H9 (cell line): Measurements from ENCODE around the gene CASP4. TPM values are rescaled to one million over a fixed set of nuclear protein-coding genes. Genes with fewer than 3 reads are reported as not detected.

Source experiments
- DNase-seq: peaks from one replicate; pipeline ENCODE4 v3.0.0-alpha.2; 2017
- H2AFZ ChIP-seq: one replicate; pipeline ENCODE4 v1.6.1; 2013; ENCODE audit warnings: mild to moderate bottlenecking, low read length, control low read depth, moderate library complexity
- H2AK5ac ChIP-seq: 2 replicates; pipeline ENCODE4 v1.6.1; 2013; ENCODE audit warnings: low read length, control low read depth, mixed read lengths; ENCODE audit not compliant: insufficient read length
- H2BK120ac ChIP-seq: one replicate; pipeline ENCODE4 v1.6.1; 2013; ENCODE audit warnings: low read depth, mild to moderate bottlenecking, low read length, control low read depth, inconsistent platforms; ENCODE audit not compliant: poor library complexity, severe bottlenecking
- H2BK12ac ChIP-seq: 2 replicates; pipeline ENCODE4 v1.6.1; 2013; ENCODE audit warnings: low read length, control low read depth, mixed read lengths, low read depth; ENCODE audit not compliant: insufficient read length
- H2BK15ac ChIP-seq: 2 replicates; pipeline ENCODE4 v1.6.1; 2013; ENCODE audit warnings: low read depth, low read length, control low read depth
- H2BK20ac ChIP-seq: one replicate; pipeline ENCODE4 v1.6.1; 2013; ENCODE audit warnings: low read depth, mild to moderate bottlenecking, low read length, control low read depth, inconsistent platforms; ENCODE audit not compliant: poor library complexity, severe bottlenecking
- H2BK5ac ChIP-seq: 2 replicates; pipeline ENCODE4 v1.6.1; 2013; ENCODE audit warnings: low read length, control low read depth, mixed read lengths; ENCODE audit not compliant: insufficient read length
- H3K14ac ChIP-seq: 2 replicates; pipeline ENCODE4 v1.6.1; 2013; ENCODE audit warnings: low read length, control low read depth; ENCODE audit not compliant: insufficient read depth
- H3K18ac ChIP-seq: 2 replicates; pipeline ENCODE4 v1.6.1; 2013; ENCODE audit warnings: low read depth, mild to moderate bottlenecking, mixed read lengths, low read length, control low read depth; ENCODE audit not compliant: insufficient read length
- H3K23ac ChIP-seq: 2 replicates; pipeline ENCODE4 v1.6.1; 2013; ENCODE audit warnings: low read length, control low read depth, mixed read lengths, low read depth; ENCODE audit not compliant: insufficient read length
- H3K23me2 ChIP-seq: 2 replicates; pipeline ENCODE4 v1.6.1; 2013; ENCODE audit warnings: low read depth, mild to moderate bottlenecking, mixed read lengths, low read length, control low read depth; ENCODE audit not compliant: insufficient read length, poor library complexity, severe bottlenecking
- H3K27ac ChIP-seq: 2 replicates; pipeline ENCODE4 v1.5.1; 2013; ENCODE audit warnings: low read length, control low read depth, mixed read lengths, low read depth; ENCODE audit not compliant: insufficient read length
- H3K27me3 ChIP-seq: 2 replicates; pipeline ENCODE4 v1.6.1; 2013; ENCODE audit warnings: low read length, control low read depth, inconsistent platforms; ENCODE audit not compliant: insufficient read depth
- H3K4ac ChIP-seq: 2 replicates; pipeline ENCODE4 v1.6.1; 2013; ENCODE audit warnings: low read depth, mild to moderate bottlenecking, control low read depth, inconsistent platforms, low read length, moderate library complexity
- H3K4me1 ChIP-seq: 2 replicates; pipeline ENCODE4 v1.6.1; 2013; ENCODE audit warnings: low read length, control low read depth, inconsistent platforms; ENCODE audit not compliant: insufficient read depth
- H3K4me2 ChIP-seq: 2 replicates; pipeline ENCODE4 v1.6.1; 2013; ENCODE audit warnings: low read length, control low read depth, mixed read lengths; ENCODE audit not compliant: insufficient read length, insufficient read depth
- H3K56ac ChIP-seq: 2 replicates; pipeline ENCODE4 v1.6.1; 2013; ENCODE audit warnings: low read depth, mild to moderate bottlenecking, mixed read lengths, low read length, control low read depth; ENCODE audit not compliant: insufficient read length
- H3K79me1 ChIP-seq: 2 replicates; pipeline ENCODE4 v1.6.1; 2013; ENCODE audit warnings: low read depth, mild to moderate bottlenecking, moderate library complexity, low read length, control low read depth, inconsistent platforms; ENCODE audit not compliant: insufficient read depth, poor library complexity, severe bottlenecking
- H3K79me2 ChIP-seq: 2 replicates; pipeline ENCODE4 v1.6.1; 2013; ENCODE audit warnings: low read length, control low read depth, inconsistent platforms; ENCODE audit not compliant: insufficient read depth
- H3K9ac ChIP-seq: 2 replicates; pipeline ENCODE4 v1.6.1; 2013; ENCODE audit warnings: low read length, control low read depth, mixed read lengths; ENCODE audit not compliant: insufficient read length; ENCODE audit errors: extremely low read depth
- H3K9me3 ChIP-seq: one replicate; pipeline ENCODE4 v1.6.1; 2013; ENCODE audit warnings: low read depth, low read length, inconsistent platforms; ENCODE audit not compliant: control insufficient read depth
- H3T11ph ChIP-seq: one replicate; pipeline ENCODE4 v1.6.1; 2013; ENCODE audit warnings: mild to moderate bottlenecking, low read length, control low read depth, inconsistent platforms
- H4K20me1 ChIP-seq: one replicate; pipeline ENCODE4 v1.6.1; 2013; ENCODE audit not compliant: control insufficient read depth, insufficient read length, insufficient read depth
- H4K5ac ChIP-seq: 2 replicates; pipeline ENCODE4 v1.6.1; 2013; ENCODE audit warnings: low read depth, mild to moderate bottlenecking, mixed read lengths, low read length, control low read depth; ENCODE audit not compliant: insufficient read length
- H4K8ac ChIP-seq: replicated peaks from 2 replicates; pipeline ENCODE4 v1.6.1; 2013; ENCODE audit warnings: low read length, control low read depth, mixed read lengths, low read depth; ENCODE audit not compliant: insufficient read length
- H4K91ac ChIP-seq: 2 replicates; pipeline ENCODE4 v1.6.1; 2013; ENCODE audit warnings: low read depth, mild to moderate bottlenecking, moderate library complexity, mixed read lengths, low read length, control low read depth; ENCODE audit not compliant: insufficient read length
- H3K27ac Mint-ChIP-seq, 3 experiments: 2 replicates in 2 of 3; 3 replicates in 1 of 3; pipeline ENCODE4 v1.8.0; 2020 to 2021; ENCODE audit warnings: mixed read lengths in 3 of 3, mild to moderate bottlenecking in 1 of 3, moderate library complexity in 1 of 3
- H3K27me3 Mint-ChIP-seq: 2 replicates; pipeline ENCODE4 v1.8.0; 2021; ENCODE audit warnings: low read depth, mild to moderate bottlenecking, moderate library complexity, mixed read lengths
- H3K36me3 Mint-ChIP-seq, 3 experiments: 2 replicates in 2 of 3; 3 replicates in 1 of 3; pipeline ENCODE4 v1.8.0; 2020 to 2021; ENCODE audit warnings: low read depth in 3 of 3, mixed read lengths in 3 of 3; ENCODE audit not compliant: insufficient read depth in 1 of 3
- H3K4me1 Mint-ChIP-seq, 2 experiments: 2 replicates each; pipeline ENCODE4 v1.8.0; 2020; ENCODE audit warnings: mixed read lengths in 2 of 2
- H3K4me3 Mint-ChIP-seq, 2 experiments: 2 replicates in 1 of 2; 3 replicates in 1 of 2; pipeline ENCODE4 v1.8.0; 2020 to 2021; ENCODE audit warnings: mild to moderate bottlenecking in 2 of 2, mixed read lengths in 2 of 2, moderate library complexity in 1 of 2
- H3K9me3 Mint-ChIP-seq, 2 experiments: 2 replicates in 1 of 2; 3 replicates in 1 of 2; pipeline ENCODE4 v1.8.0; 2020; ENCODE audit warnings: mild to moderate bottlenecking in 2 of 2, mixed read lengths in 2 of 2, moderate library complexity in 1 of 2
- CTCF ChIP-seq: fragments of 200-600 bp; sonication (generic); conservative IDR thresholded peaks from 3 replicates; pipeline ENCODE4 v1.8.0; 2021; ENCODE audit warnings: antibody characterized with exemption, mild to moderate bottlenecking
- total RNA-seq: library from RNA; stranded (reverse); gene quantifications from 2 replicates; pipeline ENCODE4 v1.2.1, GENCODE V29; 2021

Gene CASP4
- total RNA-seq, 1 experiment from 2014 or later: not detected

- Mint-ChIP-seq H3K9me3 (no peaks in the 10 kb centered on the region), H3K36me3 (no peaks in the 10 kb centered on the region), H3K4me3 (no peak overlapping the region), H3K4me1 (peaks cover 15 to 25% of the 10 kb centered on the region in 2 experiments), H3K27ac (no peak overlapping the region), H3K27me3 (no peaks in the 10 kb centered on the region)
- Histone ChIP-seq H3K4me1 (peaks cover 6% of the 10 kb centered on the region; the same call in 1 of the 2 replicates), H3K27ac (no peak overlapping the region), H3K4ac (no peak overlapping the region), H3K9me3 (no peaks in the 10 kb centered on the region), H2BK12ac (no peak overlapping the region), H3K79me1 (no peaks in the 10 kb centered on the region), H3K23me2 (no peaks in the 10 kb centered on the region), H4K91ac (no peak overlapping the region), H2BK15ac (no peak overlapping the region), H2BK5ac (no peak overlapping the region), H2BK120ac (no peak overlapping the region), H3K79me2 (no peaks in the 10 kb centered on the region), H2AFZ (no peak overlapping the region), H3K9ac (no peak overlapping the region), H3K56ac (no peak overlapping the region), H3K4me2 (no peak overlapping the region), H3K18ac (no peak overlapping the region), H3K23ac (no peak overlapping the region), H3T11ph (no peak overlapping the region), H2AK5ac (no peak overlapping the region), H4K8ac (no peak overlapping the region), H3K14ac (no peak overlapping the region), H2BK20ac (no peak overlapping the region), H4K5ac (no peak overlapping the region), H4K20me1 (no peaks in the 10 kb centered on the region), H3K27me3 (no peaks in the 10 kb centered on the region)
- no peak for DNase-seq
- no peak for TF ChIP-seq CTCF
Measured at GRCh38 chr11:104899226-104899625, 69.1 kb downstream of the CASP4 start.
